Neural cell (in vitro differentiated cells): Measurements from ENCODE around the gene SLC35A3.

ENCODE experiments used
- EP300 ChIP-seq: fragments of 450-650 bp; conservative IDR thresholded peaks from 2 replicates; pipeline ENCODE4 v1.6.1; 2014; ENCODE audit warnings: antibody characterized with exemption, mild to moderate bottlenecking, moderate library complexity; ENCODE audit not compliant: poor library complexity, severe bottlenecking
- EZH2 ChIP-seq: fragments of 200-600, 300-800 bp; shearing (Covaris generic), sonication (generic); IDR thresholded peaks from 2 replicates; pipeline ENCODE4 v1.6.1; 2014; ENCODE audit warnings: antibody characterized with exemption, low read length, borderline replicate concordance, mild to moderate bottlenecking; ENCODE audit not compliant: insufficient read depth, poor library complexity, severe bottlenecking
- MXI1 ChIP-seq: fragments of 450-650 bp; conservative IDR thresholded peaks from 2 replicates; pipeline ENCODE4 v1.6.1; 2014; ENCODE audit warnings: antibody characterized with exemption, mild to moderate bottlenecking; ENCODE audit not compliant: poor library complexity, severe bottlenecking
- POLR2AphosphoS5 ChIP-seq: IDR thresholded peaks from 2 replicates; pipeline ENCODE4 v1.6.1; 2012
- SMC3 ChIP-seq: fragments of 450-650 bp; conservative IDR thresholded peaks from 2 replicates; pipeline ENCODE4 v1.6.1; 2014; ENCODE audit warnings: antibody characterized with exemption, mild to moderate bottlenecking, moderate library complexity; ENCODE audit not compliant: poor library complexity
- TAF1 ChIP-seq: IDR thresholded peaks from 2 replicates; pipeline ENCODE4 v1.6.1; 2012; ENCODE audit warnings: low read depth
- TF ChIP-seq, protein P1 (sequence below): fragments of 450-650 bp; IDR thresholded peaks from 2 replicates; pipeline ENCODE4 v1.5.1; 2014; ENCODE audit warnings: antibody characterized with exemption, mild to moderate bottlenecking, moderate library complexity; ENCODE audit not compliant: poor library complexity, severe bottlenecking
- TF ChIP-seq, protein P2 (sequence below): IDR thresholded peaks from 2 replicates; pipeline ENCODE4 v1.6.1; 2012; ENCODE audit warnings: borderline replicate concordance

DNA sequence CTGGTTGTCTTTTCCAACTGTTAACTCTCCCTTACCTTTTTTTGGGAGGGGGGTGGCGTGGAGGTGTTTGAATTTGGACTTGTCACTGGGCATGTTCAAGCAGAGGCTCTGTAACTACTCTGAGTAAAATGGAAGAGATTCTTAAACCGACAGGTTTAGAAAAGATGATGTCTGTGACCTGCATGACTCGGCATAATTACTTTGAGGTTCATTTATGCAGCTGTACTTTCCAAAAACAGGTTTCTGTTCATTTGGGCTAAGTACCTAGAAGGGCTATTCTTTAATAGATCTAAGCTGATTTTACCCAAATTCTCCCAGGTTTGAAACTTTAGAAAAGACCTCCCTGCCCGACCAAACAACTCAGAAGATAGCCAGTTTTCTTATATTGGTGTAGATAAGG, 80.3 kb downstream of the SLC35A3 start:
- TF ChIP-seq, protein P1, sequence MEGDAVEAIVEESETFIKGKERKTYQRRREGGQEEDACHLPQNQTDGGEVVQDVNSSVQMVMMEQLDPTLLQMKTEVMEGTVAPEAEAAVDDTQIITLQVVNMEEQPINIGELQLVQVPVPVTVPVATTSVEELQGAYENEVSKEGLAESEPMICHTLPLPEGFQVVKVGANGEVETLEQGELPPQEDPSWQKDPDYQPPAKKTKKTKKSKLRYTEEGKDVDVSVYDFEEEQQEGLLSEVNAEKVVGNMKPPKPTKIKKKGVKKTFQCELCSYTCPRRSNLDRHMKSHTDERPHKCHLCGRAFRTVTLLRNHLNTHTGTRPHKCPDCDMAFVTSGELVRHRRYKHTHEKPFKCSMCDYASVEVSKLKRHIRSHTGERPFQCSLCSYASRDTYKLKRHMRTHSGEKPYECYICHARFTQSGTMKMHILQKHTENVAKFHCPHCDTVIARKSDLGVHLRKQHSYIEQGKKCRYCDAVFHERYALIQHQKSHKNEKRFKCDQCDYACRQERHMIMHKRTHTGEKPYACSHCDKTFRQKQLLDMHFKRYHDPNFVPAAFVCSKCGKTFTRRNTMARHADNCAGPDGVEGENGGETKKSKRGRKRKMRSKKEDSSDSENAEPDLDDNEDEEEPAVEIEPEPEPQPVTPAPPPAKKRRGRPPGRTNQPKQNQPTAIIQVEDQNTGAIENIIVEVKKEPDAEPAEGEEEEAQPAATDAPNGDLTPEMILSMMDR: no peak
- TF ChIP-seq EP300: no peak
- no peak for TF ChIP-seq EZH2
- no peak for TF ChIP-seq SMC3
- no peak for TF ChIP-seq TAF1
- no peak for TF ChIP-seq POLR2AphosphoS5
- TF ChIP-seq MXI1: no peak
- TF ChIP-seq, protein P2, sequence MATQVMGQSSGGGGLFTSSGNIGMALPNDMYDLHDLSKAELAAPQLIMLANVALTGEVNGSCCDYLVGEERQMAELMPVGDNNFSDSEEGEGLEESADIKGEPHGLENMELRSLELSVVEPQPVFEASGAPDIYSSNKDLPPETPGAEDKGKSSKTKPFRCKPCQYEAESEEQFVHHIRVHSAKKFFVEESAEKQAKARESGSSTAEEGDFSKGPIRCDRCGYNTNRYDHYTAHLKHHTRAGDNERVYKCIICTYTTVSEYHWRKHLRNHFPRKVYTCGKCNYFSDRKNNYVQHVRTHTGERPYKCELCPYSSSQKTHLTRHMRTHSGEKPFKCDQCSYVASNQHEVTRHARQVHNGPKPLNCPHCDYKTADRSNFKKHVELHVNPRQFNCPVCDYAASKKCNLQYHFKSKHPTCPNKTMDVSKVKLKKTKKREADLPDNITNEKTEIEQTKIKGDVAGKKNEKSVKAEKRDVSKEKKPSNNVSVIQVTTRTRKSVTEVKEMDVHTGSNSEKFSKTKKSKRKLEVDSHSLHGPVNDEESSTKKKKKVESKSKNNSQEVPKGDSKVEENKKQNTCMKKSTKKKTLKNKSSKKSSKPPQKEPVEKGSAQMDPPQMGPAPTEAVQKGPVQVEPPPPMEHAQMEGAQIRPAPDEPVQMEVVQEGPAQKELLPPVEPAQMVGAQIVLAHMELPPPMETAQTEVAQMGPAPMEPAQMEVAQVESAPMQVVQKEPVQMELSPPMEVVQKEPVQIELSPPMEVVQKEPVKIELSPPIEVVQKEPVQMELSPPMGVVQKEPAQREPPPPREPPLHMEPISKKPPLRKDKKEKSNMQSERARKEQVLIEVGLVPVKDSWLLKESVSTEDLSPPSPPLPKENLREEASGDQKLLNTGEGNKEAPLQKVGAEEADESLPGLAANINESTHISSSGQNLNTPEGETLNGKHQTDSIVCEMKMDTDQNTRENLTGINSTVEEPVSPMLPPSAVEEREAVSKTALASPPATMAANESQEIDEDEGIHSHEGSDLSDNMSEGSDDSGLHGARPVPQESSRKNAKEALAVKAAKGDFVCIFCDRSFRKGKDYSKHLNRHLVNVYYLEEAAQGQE: no peak
